Pancreas (tissue), 10 donors: ENCODE results near the gene LCE4A. TPM values are rescaled to one million over a fixed set of nuclear protein-coding genes. Genes with fewer than 3 reads are reported as not detected.

Experiments
- ATAC-seq, 4 donors: fragments of 200-7000 bp; cut with Tn5 transposase; one replicate each; pipeline versions ENCODE4 v1.8.0 to v1.9.1; 2020; ENCODE audit warnings: mild to moderate bottlenecking in 4 of 4, moderate library complexity in 4 of 4
- DNase-seq, 6 donors: peaks; one replicate each; pipeline ENCODE4 v3.0.0-alpha.2; 2020
- FAIRE-seq: peaks from 2 replicates; lab custom pipeline; 2012; peaks lifted over from hg19 to GRCh38; lab: Jason Lieb, UNC
- H3K27ac ChIP-seq, 4 donors: fragments of 200-600 bp; sonication (generic); 1 replicate in 3 of 4; 2 replicates in 1 of 4; pipeline versions ENCODE4 v1.5.0 to v1.8.0; 2020
- H3K27me3 ChIP-seq, 4 donors: fragments of 200-600 bp; one replicate each; pipeline ENCODE4 v1.8.0; 2021
- H3K36me3 ChIP-seq, 3 donors: fragments of 200-600 bp; sonication (generic) in 1 of 3; one replicate each; pipeline versions ENCODE4 v1.5.0 to v1.8.0; 2020 to 2021
- H3K4me1 ChIP-seq, 3 donors: fragments of 200-600 bp; one replicate each; pipeline ENCODE4 v1.8.0; 2021
- H3K4me3 ChIP-seq, 4 donors: fragments of 200-600 bp; sonication (generic) in 2 of 4; one replicate each; pipeline versions ENCODE4 v1.5.0 to v1.8.0; 2020 to 2021
- H3K9me3 ChIP-seq, 4 donors: fragments of 200-600 bp; one replicate each; pipeline ENCODE4 v1.8.0; 2021
- WGBS, 2 donors: extraction: QIAGEN DNeasy Blood & Tissue Kit; methylation state at CpG; one replicate each; pipeline ENCODE4 v1.1.7; 2013; 5-methylcytosine and 5-hydroxymethylcytosine counted together
- intact Hi-C, 3 donors: fragments of 100-400 bp; cut with DNase I; formaldehyde crosslinking; loops; one replicate each; pipeline versions ENCODE4 v1.11.1 to v1.14.2; 2022
- polyA plus RNA-seq, 2 donors: library from polyadenylated mRNA; stranded (reverse); fragments of 200-250 nt; gene quantifications; one replicate each; pipeline ENCODE4 v1.2.3, GENCODE V29; 2013
- total RNA-seq, 6 donors: library from RNA; stranded (reverse); fragmentation: NEBNext Ultra II Directional in 4 of 6; extraction: Animal tissue kit (Norgen Biotek cat#: 25700) in 4 of 6; gene quantifications; one replicate each; pipeline versions ENCODE4 v1.2.1 to v1.2.4, GENCODE V29; 2021 to 2023
- TF ChIP-seq, protein P1 (sequence below), 4 donors: fragments of 200-600 bp; sonication (generic) in 3 of 4; IDR thresholded peaks; one replicate each; pipeline versions ENCODE4 v1.5.0 to v1.8.0; 2021; ENCODE audit warnings: antibody characterized with exemption in 4 of 4
- donor health status: healthy with polysubstance abuse.
- donor health status: DM: no; HTN: no; CAD: no; lungs with moderate emphysema.
- donor health status: DM: no; HTN: no; CAD: no.
- donor health status: control.
- donor health status: control.
- donor health status: Bipolar disorder and iron deficiency.
- donor health status: DM: yes; HTN: yes; CAD: no.
- donor health status: DM: no; HTN: no; CAD: no.
- donor health status: DM: no; HTN: no; CAD: no.
- donor health status: DM: yes; HTN: yes; CAD: no.

LCE4A gene
- total and polyA plus RNA-seq, 8 donors, result not detected

- no peak for FAIRE-seq
These were observed 27.7 kb downstream of the LCE4A start for GRCh38 chr1:152735648-152736047.

GRCh38 chr1:152737997-152738396 is 30.0 kb downstream of the LCE4A start:
- Histone ChIP-seq H3K27me3 (peaks cover 0 to 6% (median 0%) of the 10 kb centered on the region in 4 donors), H3K4me1 (no peaks in the 10 kb centered on the region), H3K9me3 (no peaks in the 10 kb centered on the region), H3K36me3 (no peaks in the 10 kb centered on the region), H3K4me3 (no peak overlapping the region), H3K27ac (no peak overlapping the region)
- FAIRE-seq (no peak), ATAC-seq (no peak), DNase-seq (no peak)
- intact Hi-C loops, result no loop called here
- TF ChIP-seq, protein P1, sequence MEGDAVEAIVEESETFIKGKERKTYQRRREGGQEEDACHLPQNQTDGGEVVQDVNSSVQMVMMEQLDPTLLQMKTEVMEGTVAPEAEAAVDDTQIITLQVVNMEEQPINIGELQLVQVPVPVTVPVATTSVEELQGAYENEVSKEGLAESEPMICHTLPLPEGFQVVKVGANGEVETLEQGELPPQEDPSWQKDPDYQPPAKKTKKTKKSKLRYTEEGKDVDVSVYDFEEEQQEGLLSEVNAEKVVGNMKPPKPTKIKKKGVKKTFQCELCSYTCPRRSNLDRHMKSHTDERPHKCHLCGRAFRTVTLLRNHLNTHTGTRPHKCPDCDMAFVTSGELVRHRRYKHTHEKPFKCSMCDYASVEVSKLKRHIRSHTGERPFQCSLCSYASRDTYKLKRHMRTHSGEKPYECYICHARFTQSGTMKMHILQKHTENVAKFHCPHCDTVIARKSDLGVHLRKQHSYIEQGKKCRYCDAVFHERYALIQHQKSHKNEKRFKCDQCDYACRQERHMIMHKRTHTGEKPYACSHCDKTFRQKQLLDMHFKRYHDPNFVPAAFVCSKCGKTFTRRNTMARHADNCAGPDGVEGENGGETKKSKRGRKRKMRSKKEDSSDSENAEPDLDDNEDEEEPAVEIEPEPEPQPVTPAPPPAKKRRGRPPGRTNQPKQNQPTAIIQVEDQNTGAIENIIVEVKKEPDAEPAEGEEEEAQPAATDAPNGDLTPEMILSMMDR (IDR thresholded peaks at IDR 0.05), result no peak
- 60 to 66% methylated on average over 5 of the region's 5 CpGs for WGBS, 2 donors

More at GRCh38 chr1:152735648-152736047, 27.7 kb downstream of the LCE4A start:
- Histone ChIP-seq H3K36me3 (no peaks in the 10 kb centered on the region), H3K4me3 (no peak overlapping the region), H3K27ac (no peak overlapping the region), H3K27me3 (peaks cover 0 to 6% (median 0%) of the 10 kb centered on the region in 4 donors), H3K9me3 (no peaks in the 10 kb centered on the region), H3K4me1 (no peaks in the 10 kb centered on the region)
- TF ChIP-seq, protein P1 (IDR thresholded peaks at IDR 0.05), result no peak
- DNase-seq (no peak), ATAC-seq (no peak)
- intact Hi-C loops, result no loop called here
- 7 to 22% methylated on average over 1 of the region's 1 CpG for WGBS, 2 donors

- H3K9me3 ChIP-seq, result no peaks in the 10 kb centered on the region
- ATAC-seq (no peak), DNase-seq (no peak), FAIRE-seq (no peak)
- no peak overlapping the region for H3K4me3 ChIP-seq
- 61 to 73% methylated on average over 3 of the region's 3 CpGs for WGBS, 2 donors
- H3K27me3 ChIP-seq, result no peaks in the 10 kb centered on the region
- no peak overlapping the region for H3K27ac ChIP-seq
- H3K36me3 ChIP-seq, result no peaks in the 10 kb centered on the region
- intact Hi-C loops, result no loop called here
- TF ChIP-seq, protein P1 (IDR thresholded peaks at IDR 0.05), result no peak
- H3K4me1 ChIP-seq, result no peaks in the 10 kb centered on the region
These were observed 31.9 kb downstream of the LCE4A start for GRCh38 chr1:152739841-152740240.

DNA sequence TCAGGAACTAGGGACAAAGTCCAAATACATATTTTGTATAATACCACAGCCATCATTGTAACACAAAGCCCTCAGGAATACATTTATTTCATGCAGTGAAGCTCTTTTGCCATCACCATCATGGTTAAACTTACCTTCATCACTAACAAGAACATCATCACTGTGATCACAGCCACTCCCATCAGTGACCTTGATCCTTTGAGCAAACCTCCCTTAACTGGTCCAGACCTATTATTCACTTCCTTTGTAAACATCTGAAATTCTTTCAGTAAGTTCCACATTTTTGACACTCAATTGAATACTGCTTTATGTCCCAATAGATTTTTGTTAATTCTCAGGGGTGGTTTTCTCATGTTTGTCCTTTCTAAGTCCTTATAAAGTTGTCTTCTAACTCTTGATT is 33.7 kb downstream of the LCE4A start:
- FAIRE-seq (no peak), ATAC-seq (no peak), DNase-seq (no peak)
- intact Hi-C loops, result no loop called here
- Histone ChIP-seq H3K4me3 (no peak overlapping the region), H3K27me3 (peaks cover 0 to 3% (median 0%) of the 10 kb centered on the region in 4 donors), H3K27ac (no peak overlapping the region), H3K9me3 (no peaks in the 10 kb centered on the region), H3K4me1 (no peaks in the 10 kb centered on the region), H3K36me3 (no peaks in the 10 kb centered on the region)
- TF ChIP-seq, protein P1 (IDR thresholded peaks at IDR 0.05), result no peak

- DNase-seq, result no peak
- intact Hi-C loops, result no loop called here
- Histone ChIP-seq H3K36me3 (no peaks in the 10 kb centered on the region), H3K4me3 (no peak overlapping the region), H3K27me3 (peaks cover 0 to 3% (median 0%) of the 10 kb centered on the region in 4 donors), H3K4me1 (no peaks in the 10 kb centered on the region), H3K9me3 (no peaks in the 10 kb centered on the region), H3K27ac (no peak overlapping the region)
- TF ChIP-seq, protein P1 (IDR thresholded peaks at IDR 0.05), result no peak
- no peak for ATAC-seq
- 49 to 61% methylated on average over 2 of the region's 2 CpGs for WGBS, 2 donors
- FAIRE-seq, result no peak
These were observed 35.6 kb downstream of the LCE4A start for GRCh38 chr1:152743371-152744145.
